ENCODE results near the gene GCFC2. TPM values are rescaled to one million over a fixed set of nuclear protein-coding genes. Genes with fewer than 3 reads are reported as not detected.
"Not testable (repeated sequence)": the region's sequence is repeated elsewhere in the genome, so short reads cannot be mapped to it uniquely, and the experiment has no call there.

Gene GCFC2
- total and polyA plus RNA-seq, 3 experiments from 2014 or later: 27.3 to 30.8 (median 28.4) TPM

DNA sequence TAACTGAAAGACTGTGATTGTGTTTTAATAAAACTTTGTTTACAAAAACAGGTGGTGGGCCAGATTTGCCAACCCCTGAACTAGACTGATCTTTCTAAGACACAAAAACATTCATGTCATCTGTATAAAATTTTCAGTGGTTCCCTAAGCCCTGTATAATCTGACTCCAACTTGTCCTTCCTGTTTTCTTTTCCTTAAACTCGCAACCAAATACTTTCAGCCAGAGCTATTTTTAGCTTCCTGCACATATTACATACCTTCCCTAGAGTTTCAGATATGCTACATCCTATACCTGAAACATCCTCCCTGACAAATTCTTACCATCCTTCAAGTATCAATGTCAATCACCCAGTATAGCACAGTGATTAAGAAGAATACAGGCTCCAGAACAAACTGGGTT is 4.8 kb downstream of the GCFC2 start:
- Mint-ChIP-seq H3K4me1 (peaks cover 32 to 46% (median 41%) of the 10 kb centered on the region in 3 donors), H3K4me3 (no peak overlapping the region), H3K36me3 (peaks cover 17 to 53% (median 31%) of the 10 kb centered on the region in 3 donors), H3K27me3 (no peaks in the 10 kb centered on the region), H3K27ac (no peak overlapping the region), H3K9me3 (no peaks in the 10 kb centered on the region)
- H3K36me3 ChIP-seq (ENCODE audit: insufficient read depth, low read length): peaks cover 10% of the 10 kb centered on the region
- ChIA-PET POLR2A (no interaction called here), CTCF (no interaction called here)
- peaks cover 10% of the 10 kb centered on the region for H3K4me1 ChIP-seq (ENCODE audit: insufficient read depth, low read length)
- H3K27me3 ChIP-seq (ENCODE audit: insufficient read depth, low read length, poor library complexity, severe bottlenecking): no peaks in the 10 kb centered on the region
- no peak overlapping the region for H3K27ac ChIP-seq (ENCODE audit: low read depth, low read length)
- no peak for DNase-seq
- no peaks in the 10 kb centered on the region for H3K9me3 ChIP-seq (ENCODE audit: low read length)
- no peak overlapping the region for H3K4me3 ChIP-seq (ENCODE audit: low read length)

DNA sequence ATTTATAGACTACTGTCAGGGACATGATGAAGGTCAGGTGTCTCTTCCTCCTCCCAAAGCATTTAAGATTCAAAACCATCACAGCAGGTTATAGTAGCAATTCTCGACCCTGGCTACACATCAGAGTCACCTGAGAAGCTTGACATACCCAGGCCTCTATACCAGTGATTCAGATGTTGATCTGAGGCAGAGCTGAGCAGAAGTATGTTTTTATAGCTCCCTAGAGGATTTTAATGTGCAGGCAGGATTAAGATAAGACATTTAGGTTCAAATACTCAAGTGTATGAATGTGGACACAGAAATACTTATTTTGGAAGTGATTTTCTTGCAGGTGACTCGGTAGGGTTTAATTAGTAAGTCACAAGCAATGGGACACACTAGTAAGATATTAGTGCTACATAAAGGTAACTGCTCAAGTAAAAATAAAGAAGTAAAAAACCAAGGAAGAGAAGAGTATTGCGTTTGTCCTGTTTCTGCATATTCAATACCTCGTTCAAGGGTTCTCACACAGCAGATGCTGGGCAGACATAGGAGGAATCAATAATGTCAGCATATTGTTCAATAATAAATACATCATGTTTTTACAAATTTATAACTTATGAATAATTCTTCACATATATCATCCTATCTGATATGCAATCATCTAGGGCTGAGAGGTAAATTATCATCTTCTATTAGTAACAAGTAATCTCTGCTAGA is 7.0 kb downstream of the GCFC2 start:
- Histone ChIP-seq H3K4me3 (ENCODE audit: low read length) (no peak overlapping the region), H3K27me3 (ENCODE audit: insufficient read depth, low read length, poor library complexity, severe bottlenecking) (no peaks in the 10 kb centered on the region), H3K27ac (ENCODE audit: low read depth, low read length) (no peak overlapping the region), H3K4me1 (ENCODE audit: insufficient read depth, low read length) (no peaks in the 10 kb centered on the region), H3K36me3 (ENCODE audit: insufficient read depth, low read length) (peaks cover 13% of the 10 kb centered on the region), H3K9me3 (ENCODE audit: low read length) (no peaks in the 10 kb centered on the region)
- H3K4me3 Mint-ChIP-seq: no peak overlapping the region
- POLR2A ChIA-PET: no interaction called here
- no peak for DNase-seq
- H3K4me1 Mint-ChIP-seq: peaks cover 19 to 29% (median 27%) of the 10 kb centered on the region in 3 donors
- CTCF ChIA-PET: no interaction called here
- peak overlapping the region in 2 of 8 donors; percentile 4 to 5 for H3K27ac Mint-ChIP-seq
- H3K9me3 Mint-ChIP-seq: no peaks in the 10 kb centered on the region
- no peaks in the 10 kb centered on the region for H3K27me3 Mint-ChIP-seq
- peaks cover 26 to 65% (median 37%) of the 10 kb centered on the region in 3 donors for H3K36me3 Mint-ChIP-seq

DNA sequence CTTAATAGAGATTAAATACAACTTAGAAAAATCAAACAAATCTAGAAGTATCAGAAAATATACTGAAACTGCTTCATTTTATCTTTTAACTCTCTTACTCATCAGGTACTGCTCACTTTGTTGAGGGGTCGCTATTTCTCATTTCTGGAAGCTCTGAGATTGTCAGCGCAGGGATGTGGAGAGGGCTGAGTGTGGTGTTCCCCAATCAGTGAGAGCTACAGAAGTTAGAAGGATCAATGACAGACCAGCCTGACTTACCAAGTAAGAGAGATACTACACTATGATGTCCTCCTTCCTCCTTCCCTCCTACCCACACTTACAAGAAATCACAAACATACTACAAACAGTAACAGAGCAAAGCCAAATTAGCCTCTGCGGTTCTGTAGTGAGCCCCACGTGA is 8.1 kb downstream of the GCFC2 start:
- Mint-ChIP-seq H3K4me3 (no peak overlapping the region), H3K4me1 (peaks cover 13 to 18% (median 16%) of the 10 kb centered on the region in 3 donors), H3K9me3 (no peaks in the 10 kb centered on the region), H3K36me3 (peaks cover 33 to 75% (median 45%) of the 10 kb centered on the region in 3 donors), H3K27me3 (no peaks in the 10 kb centered on the region), H3K27ac (peak overlapping the region in 1 of 8 donors; percentile 3)
- H3K36me3 ChIP-seq (ENCODE audit: insufficient read depth, low read length): peaks cover 19% of the 10 kb centered on the region
- H3K9me3 ChIP-seq (ENCODE audit: low read length): no peaks in the 10 kb centered on the region
- no peak for DNase-seq
- H3K27ac ChIP-seq (ENCODE audit: low read depth, low read length): no peak overlapping the region
- H3K4me1 ChIP-seq (ENCODE audit: insufficient read depth, low read length): no peaks in the 10 kb centered on the region
- ChIA-PET POLR2A (no interaction called here), CTCF (no interaction called here)
- H3K4me3 ChIP-seq (ENCODE audit: low read length): no peak overlapping the region
- H3K27me3 ChIP-seq (ENCODE audit: insufficient read depth, low read length, poor library complexity, severe bottlenecking): no peaks in the 10 kb centered on the region

DNA sequence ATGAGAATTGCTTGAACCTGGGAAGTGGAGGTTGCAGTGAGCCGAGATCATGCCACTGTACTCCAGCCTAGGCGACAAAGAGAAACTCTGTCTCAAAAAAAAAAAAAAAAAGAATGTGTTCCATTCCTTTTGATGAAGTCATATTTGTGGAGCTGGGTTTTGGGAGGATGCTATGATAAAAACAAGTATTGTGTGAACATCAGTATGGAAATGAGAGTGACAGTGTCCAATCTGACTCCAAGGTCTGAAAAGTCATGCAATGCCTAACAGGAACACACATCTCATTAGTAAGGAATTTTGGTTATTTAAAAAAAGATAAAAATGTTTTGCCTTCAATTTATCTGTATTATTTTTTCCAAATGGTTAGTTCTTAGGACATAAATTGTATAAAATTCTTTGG is 11.8 kb downstream of the GCFC2 start:
- no peaks in the 10 kb centered on the region for H3K27me3 Mint-ChIP-seq
- no peaks in the 10 kb centered on the region for H3K4me1 Mint-ChIP-seq

DNA sequence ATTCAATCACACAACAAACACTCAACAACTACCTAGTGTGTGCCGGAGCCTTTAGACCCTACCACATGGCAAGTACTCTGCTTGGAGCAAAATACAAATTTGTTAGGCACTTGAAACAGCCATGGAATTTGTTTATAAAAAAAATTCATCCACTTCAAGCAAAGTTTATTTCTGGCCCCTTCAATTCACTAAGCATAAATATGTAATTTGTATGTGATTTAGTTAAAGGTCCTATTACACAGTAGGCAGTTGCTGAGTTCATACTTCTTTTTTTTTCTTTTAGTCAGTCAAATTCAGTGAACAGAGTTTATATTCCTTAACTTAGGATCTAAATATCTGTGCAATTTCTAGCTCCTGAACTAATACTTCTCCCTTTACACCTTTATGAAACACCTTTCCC is 22.5 kb downstream of the GCFC2 start:
- CTCF ChIA-PET: interaction anchor here (0.9 to 1.7 kb wide), 2 partner anchors 11 to 48 kb away, joined by 3 to 6 read pairs; no protein-coding TSS in a partner anchor
- DNase-seq: no peak
- Mint-ChIP-seq H3K4me3 (no peak overlapping the region), H3K27ac (peak overlapping the region in 2 of 8 donors; percentile 4 to 8), H3K27me3 (no peaks in the 10 kb centered on the region), H3K36me3 (peaks cover 6 to 71% (median 26%) of the 10 kb centered on the region in 3 donors), H3K9me3 (no peaks in the 10 kb centered on the region), H3K4me1 (peaks cover 7 to 25% (median 15%) of the 10 kb centered on the region in 3 donors)
- Histone ChIP-seq H3K27me3 (ENCODE audit: insufficient read depth, low read length, poor library complexity, severe bottlenecking) (no peaks in the 10 kb centered on the region), H3K4me3 (ENCODE audit: low read length) (no peak overlapping the region), H3K4me1 (ENCODE audit: insufficient read depth, low read length) (no peaks in the 10 kb centered on the region), H3K9me3 (ENCODE audit: low read length) (no peaks in the 10 kb centered on the region), H3K36me3 (ENCODE audit: insufficient read depth, low read length) (peaks cover 8% of the 10 kb centered on the region), H3K27ac (ENCODE audit: low read depth, low read length) (no peak overlapping the region)
- POLR2A ChIA-PET: no interaction called here

More for the DNA sequence above, 11.8 kb downstream of the GCFC2 start:
- H3K4me3 Mint-ChIP-seq: no peak overlapping the region
- Histone ChIP-seq H3K27ac (ENCODE audit: low read depth, low read length) (no peak overlapping the region), H3K27me3 (ENCODE audit: insufficient read depth, low read length, poor library complexity, severe bottlenecking) (no peaks in the 10 kb centered on the region), H3K36me3 (ENCODE audit: insufficient read depth, low read length) (peaks cover 25% of the 10 kb centered on the region), H3K4me1 (ENCODE audit: insufficient read depth, low read length) (no peaks in the 10 kb centered on the region), H3K4me3 (ENCODE audit: low read length) (no peak overlapping the region), H3K9me3 (ENCODE audit: low read length) (no peaks in the 10 kb centered on the region)
- no peak for DNase-seq
- peaks cover 29 to 70% (median 38%) of the 10 kb centered on the region in 3 donors for H3K36me3 Mint-ChIP-seq
- CTCF ChIA-PET: interaction anchor here (1.1 kb wide), 1 partner anchor 52 kb away, joined by 3 read pairs; the partner anchor contains the start of gene MRPL19
- H3K9me3 Mint-ChIP-seq: no peaks in the 10 kb centered on the region
- H3K27ac Mint-ChIP-seq: no peak overlapping the region
- POLR2A ChIA-PET: no interaction called here

DNA sequence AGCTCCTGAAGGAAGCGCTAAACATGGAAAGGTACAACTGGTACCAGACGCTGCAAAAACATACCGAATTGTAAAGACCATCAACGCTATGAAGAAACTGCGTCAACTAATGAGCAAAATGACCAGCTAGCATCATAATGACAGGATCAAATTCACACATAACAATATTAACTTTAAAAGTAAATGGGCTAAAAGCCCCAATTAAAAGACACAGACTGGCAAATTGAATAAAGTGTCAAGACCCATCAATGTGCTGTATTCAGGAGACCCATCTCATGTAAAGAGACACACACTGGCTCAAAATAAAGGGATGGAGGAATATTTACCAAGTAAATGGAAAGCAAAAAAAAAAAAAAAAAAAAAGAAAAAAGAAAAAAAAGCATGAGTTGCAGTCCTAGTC is 27.3 kb downstream of the GCFC2 start:
- CTCF ChIA-PET: not testable (repeated sequence)
- H3K36me3 Mint-ChIP-seq: peaks cover 0 to 66% (median 19%) of the 10 kb centered on the region in 3 donors

DNA sequence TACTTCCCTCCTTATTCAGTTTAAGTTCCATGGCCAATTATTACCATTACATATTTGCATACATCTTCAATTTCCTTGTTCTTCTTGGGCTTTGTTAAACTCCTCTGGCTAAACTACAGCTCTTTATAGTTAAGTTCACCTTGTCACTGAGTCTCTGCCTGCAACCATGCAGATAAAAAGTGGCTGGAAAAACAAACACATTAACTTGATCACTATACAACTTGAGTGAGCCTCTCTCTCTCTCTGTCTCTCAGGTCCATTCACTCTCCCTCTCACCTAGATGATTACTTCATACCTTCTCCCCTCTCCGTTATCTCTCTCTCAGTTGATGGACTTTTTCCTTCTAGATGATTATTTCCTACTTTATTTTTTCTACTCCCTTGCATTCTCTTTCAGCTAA is 30.3 kb downstream of the GCFC2 start:
- H3K4me3 Mint-ChIP-seq: no peak overlapping the region
- no peaks in the 10 kb centered on the region for H3K9me3 ChIP-seq (ENCODE audit: low read length)
- no peaks in the 10 kb centered on the region for H3K27me3 ChIP-seq (ENCODE audit: insufficient read depth, low read length, poor library complexity, severe bottlenecking)
- no peaks in the 10 kb centered on the region for H3K27me3 Mint-ChIP-seq
- H3K36me3 ChIP-seq (ENCODE audit: insufficient read depth, low read length): no peaks in the 10 kb centered on the region
- ChIA-PET CTCF (interaction anchor here (1.4 kb wide), 1 partner anchor 39 kb away, joined by 3 read pairs; no protein-coding TSS in a partner anchor), POLR2A (no interaction called here)
- H3K4me1 Mint-ChIP-seq: peaks cover 16 to 26% (median 18%) of the 10 kb centered on the region in 3 donors
- H3K36me3 Mint-ChIP-seq: peaks cover 0 to 45% (median 8%) of the 10 kb centered on the region in 3 donors
- H3K27ac Mint-ChIP-seq: peak overlapping the region in 5 of 8 donors; percentile 21 to 57 (median 44)
- no peak overlapping the region for H3K4me3 ChIP-seq (ENCODE audit: low read length)
- no peaks in the 10 kb centered on the region for H3K9me3 Mint-ChIP-seq
- DNase-seq: no peak
- no peak overlapping the region for H3K27ac ChIP-seq (ENCODE audit: low read depth, low read length)
- H3K4me1 ChIP-seq (ENCODE audit: insufficient read depth, low read length): no peaks in the 10 kb centered on the region

More for the DNA sequence above, 27.3 kb downstream of the GCFC2 start:
- POLR2A ChIA-PET; DNase-seq; H3K27ac ChIP-seq (ENCODE audit: low read depth, low read length); H3K27ac Mint-ChIP-seq; H3K4me1 ChIP-seq (ENCODE audit: insufficient read depth, low read length); H3K4me3 Mint-ChIP-seq; H3K27me3 Mint-ChIP-seq; H3K4me3 ChIP-seq (ENCODE audit: low read length); H3K36me3 ChIP-seq (ENCODE audit: insufficient read depth, low read length); H3K27me3 ChIP-seq (ENCODE audit: insufficient read depth, low read length, poor library complexity, severe bottlenecking); H3K9me3 Mint-ChIP-seq; H3K9me3 ChIP-seq (ENCODE audit: low read length): not testable (repeated sequence)
- H3K4me1 Mint-ChIP-seq: peaks cover 7 to 25% (median 13%) of the 10 kb centered on the region in 3 donors

DNA sequence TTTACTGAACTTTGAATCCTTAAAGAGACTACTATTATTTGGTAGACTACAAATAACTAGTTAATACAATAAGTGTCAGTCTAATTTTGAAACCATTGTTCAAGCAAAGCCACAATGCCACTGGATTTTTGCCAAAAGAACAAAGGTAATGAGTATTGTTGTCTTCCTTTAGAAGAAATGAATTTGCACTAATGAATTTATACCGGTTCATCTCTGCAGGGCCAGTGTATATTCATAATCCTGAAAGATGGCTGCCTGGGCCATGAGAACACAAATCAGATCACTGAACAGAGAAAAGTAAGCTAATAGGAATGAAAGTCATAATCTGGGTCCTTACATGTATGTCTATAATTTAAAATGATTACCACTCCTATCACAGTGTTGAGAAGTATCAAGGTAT is 31.2 kb downstream of the GCFC2 start:
- CTCF ChIA-PET: no interaction called here
- Mint-ChIP-seq H3K9me3 (no peaks in the 10 kb centered on the region), H3K4me1 (peaks cover 15 to 18% (median 16%) of the 10 kb centered on the region in 3 donors), H3K36me3 (peaks cover 0 to 37% (median 7%) of the 10 kb centered on the region in 3 donors), H3K4me3 (no peak overlapping the region), H3K27ac (peak overlapping the region in 1 of 8 donors; percentile 21), H3K27me3 (no peaks in the 10 kb centered on the region)
- Histone ChIP-seq H3K4me1 (ENCODE audit: insufficient read depth, low read length) (no peaks in the 10 kb centered on the region), H3K9me3 (ENCODE audit: low read length) (no peaks in the 10 kb centered on the region), H3K36me3 (ENCODE audit: insufficient read depth, low read length) (no peaks in the 10 kb centered on the region), H3K4me3 (ENCODE audit: low read length) (no peak overlapping the region), H3K27me3 (ENCODE audit: insufficient read depth, low read length, poor library complexity, severe bottlenecking) (no peaks in the 10 kb centered on the region), H3K27ac (ENCODE audit: low read depth, low read length) (no peak overlapping the region)
- no peak for DNase-seq
- POLR2A ChIA-PET: no interaction called here

All from CD8-positive, alpha-beta memory T cell (primary cell).